WERI-Rb-1 (cell line): ENCODE measurements around the gene WDR35.

Source experiments
- DNase-seq: peaks from one replicate; pipeline ENCODE4 v3.0.0-alpha.2; 2020
- H3K27ac ChIP-seq: fragments of 250-450 bp; sonication (Bioruptor Pico); 2 replicates; pipeline ENCODE4 v1.5.1; 2020; ENCODE audit warnings: mild to moderate bottlenecking, moderate library complexity
- H3K27me3 ChIP-seq: fragments of 250-450 bp; sonication (Bioruptor Pico); 2 replicates; pipeline ENCODE4 v1.5.1; 2021; ENCODE audit warnings: mild to moderate bottlenecking, low read depth, moderate library complexity; ENCODE audit not compliant: insufficient read depth, severe bottlenecking
- H3K36me3 ChIP-seq: fragments of 250-450 bp; sonication (Bioruptor Pico); 2 replicates; pipeline ENCODE4 v1.5.1; 2020; ENCODE audit warnings: mild to moderate bottlenecking, moderate library complexity
- H3K4me3 ChIP-seq: 2 replicates; pipeline ENCODE4 v1.5.1; 2011; ENCODE audit warnings: low read depth, mild to moderate bottlenecking, control low read depth, low read length
- H3K9me3 ChIP-seq: fragments of 250-450 bp; sonication (Bioruptor Pico); 2 replicates; pipeline ENCODE4 v1.5.1; 2021; ENCODE audit warnings: mild to moderate bottlenecking, moderate library complexity; ENCODE audit not compliant: severe bottlenecking
- TF ChIP-seq, protein P1 (sequence below): IDR thresholded peaks from 2 replicates; pipeline ENCODE4 v1.5.1; 2011; ENCODE audit warnings: low read depth, mild to moderate bottlenecking, control low read depth, inconsistent platforms, low read length

Gene WDR35

DNA sequence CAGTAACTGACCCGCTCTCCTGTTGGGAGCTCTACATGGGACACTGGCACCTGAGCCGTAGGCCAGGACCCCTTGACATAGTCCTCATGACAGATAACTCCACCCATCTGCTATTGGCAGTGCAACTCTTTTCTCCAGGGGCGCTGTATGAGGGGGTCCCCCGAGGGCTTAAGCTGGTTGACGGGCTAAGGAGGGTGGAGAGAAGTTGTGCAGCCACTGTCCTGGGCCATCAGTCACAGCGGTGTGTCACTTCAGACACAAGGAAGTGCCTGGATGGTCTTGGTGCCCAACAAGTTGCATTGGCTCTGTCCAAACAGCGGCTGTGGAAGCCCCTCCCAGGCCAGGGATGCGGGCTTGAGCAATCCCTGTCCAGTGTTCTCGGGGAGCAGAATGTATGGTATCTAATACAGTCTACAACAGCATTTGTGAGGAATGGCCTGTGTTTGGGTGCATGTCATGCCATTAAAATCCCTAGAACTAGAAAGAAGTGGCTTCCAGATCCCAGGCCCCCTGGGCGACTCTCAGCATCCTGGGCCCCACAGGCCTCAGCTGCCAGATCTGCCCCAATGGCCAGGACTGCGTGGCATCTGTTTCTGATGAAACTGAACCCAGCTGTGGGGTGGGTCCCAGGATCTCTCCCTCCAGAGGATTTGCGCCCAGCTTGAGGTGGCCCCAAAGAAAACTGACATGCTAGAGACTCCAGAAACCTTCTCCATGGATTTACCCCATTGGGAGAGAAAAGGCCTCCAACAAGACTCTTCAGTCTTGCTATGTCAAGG is 111.4 kb downstream of the WDR35 start:
- DNase-seq, result no peak
- Histone ChIP-seq H3K36me3 (no peaks in the 10 kb centered on the region), H3K27me3 (no peaks in the 10 kb centered on the region), H3K9me3 (no peaks in the 10 kb centered on the region), H3K27ac (no peak overlapping the region), H3K4me3 (no peak overlapping the region)
- TF ChIP-seq, protein P1, sequence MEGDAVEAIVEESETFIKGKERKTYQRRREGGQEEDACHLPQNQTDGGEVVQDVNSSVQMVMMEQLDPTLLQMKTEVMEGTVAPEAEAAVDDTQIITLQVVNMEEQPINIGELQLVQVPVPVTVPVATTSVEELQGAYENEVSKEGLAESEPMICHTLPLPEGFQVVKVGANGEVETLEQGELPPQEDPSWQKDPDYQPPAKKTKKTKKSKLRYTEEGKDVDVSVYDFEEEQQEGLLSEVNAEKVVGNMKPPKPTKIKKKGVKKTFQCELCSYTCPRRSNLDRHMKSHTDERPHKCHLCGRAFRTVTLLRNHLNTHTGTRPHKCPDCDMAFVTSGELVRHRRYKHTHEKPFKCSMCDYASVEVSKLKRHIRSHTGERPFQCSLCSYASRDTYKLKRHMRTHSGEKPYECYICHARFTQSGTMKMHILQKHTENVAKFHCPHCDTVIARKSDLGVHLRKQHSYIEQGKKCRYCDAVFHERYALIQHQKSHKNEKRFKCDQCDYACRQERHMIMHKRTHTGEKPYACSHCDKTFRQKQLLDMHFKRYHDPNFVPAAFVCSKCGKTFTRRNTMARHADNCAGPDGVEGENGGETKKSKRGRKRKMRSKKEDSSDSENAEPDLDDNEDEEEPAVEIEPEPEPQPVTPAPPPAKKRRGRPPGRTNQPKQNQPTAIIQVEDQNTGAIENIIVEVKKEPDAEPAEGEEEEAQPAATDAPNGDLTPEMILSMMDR, result no peak

DNA sequence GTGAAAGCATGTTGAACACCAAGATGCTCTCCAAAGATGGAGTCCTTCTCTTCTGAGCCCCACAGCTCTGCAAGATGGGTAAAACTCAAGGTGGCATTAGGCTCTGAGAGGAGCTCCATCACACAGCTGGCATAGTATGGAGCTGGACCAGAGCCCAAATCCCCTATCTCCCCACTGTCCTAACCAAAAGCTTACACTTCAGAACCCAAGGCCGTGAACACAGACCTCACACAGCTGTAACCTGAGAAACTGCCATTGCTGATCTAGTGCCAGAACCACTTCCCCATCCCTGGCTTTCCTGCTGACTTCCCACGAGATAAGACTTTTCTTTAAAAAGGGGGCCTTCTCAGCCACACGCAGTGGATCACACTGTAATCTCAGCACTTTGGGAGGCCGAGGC is 113.2 kb downstream of the WDR35 start:
- Histone ChIP-seq H3K4me3 (no peak overlapping the region), H3K9me3 (no peaks in the 10 kb centered on the region), H3K27ac (no peak overlapping the region), H3K36me3 (no peaks in the 10 kb centered on the region), H3K27me3 (no peaks in the 10 kb centered on the region)
- TF ChIP-seq, protein P1, result no peak
- no peak for DNase-seq

GRCh38 chr2:19875280-19875679 is 114.6 kb downstream of the WDR35 start:
- TF ChIP-seq, protein P1, result no peak
- no peak for DNase-seq
- Histone ChIP-seq H3K9me3 (no peaks in the 10 kb centered on the region), H3K4me3 (no peak overlapping the region), H3K36me3 (no peaks in the 10 kb centered on the region), H3K27me3 (no peaks in the 10 kb centered on the region), H3K27ac (no peak overlapping the region)

GRCh38 chr2:19874726-19875125 is 115.2 kb downstream of the WDR35 start:
- TF ChIP-seq, protein P1, result no peak
- Histone ChIP-seq H3K36me3 (no peaks in the 10 kb centered on the region), H3K4me3 (no peak overlapping the region), H3K27ac (no peak overlapping the region), H3K27me3 (no peaks in the 10 kb centered on the region), H3K9me3 (no peaks in the 10 kb centered on the region)
- DNase-seq, result peak; percentile 6

DNA sequence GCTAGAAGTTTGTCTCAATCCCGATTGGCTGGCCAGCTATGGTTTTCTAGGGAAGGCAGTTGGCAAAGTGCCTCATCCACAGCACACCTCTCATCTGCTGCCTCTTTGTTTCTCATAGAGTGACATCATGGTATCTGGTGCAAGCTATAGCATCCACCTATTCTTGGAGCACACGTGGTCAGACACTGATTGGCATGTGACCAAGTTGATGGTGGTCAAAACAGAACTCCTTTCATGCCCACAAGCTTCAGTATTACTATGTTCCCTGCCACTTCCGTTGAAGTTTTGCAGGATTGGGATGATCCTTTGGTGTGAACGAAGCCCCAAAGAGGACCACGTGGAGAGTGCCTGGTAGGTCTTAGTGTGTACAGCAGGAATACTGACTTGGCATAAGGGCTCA is 116.9 kb downstream of the WDR35 start:
- TF ChIP-seq, protein P1, result no peak
- no peak overlapping the region for H3K27ac ChIP-seq
- no peaks in the 10 kb centered on the region for H3K36me3 ChIP-seq
- peak; percentile 7 for DNase-seq
- H3K27me3 ChIP-seq, result no peaks in the 10 kb centered on the region
- no peak overlapping the region for H3K4me3 ChIP-seq
- no peaks in the 10 kb centered on the region for H3K9me3 ChIP-seq

- Histone ChIP-seq H3K9me3 (no peaks in the 10 kb centered on the region), H3K4me3 (no peak overlapping the region), H3K27me3 (no peaks in the 10 kb centered on the region), H3K36me3 (no peaks in the 10 kb centered on the region), H3K27ac (no peak overlapping the region)
- peak; percentile 80 for DNase-seq
- TF ChIP-seq, protein P1, result no peak
These were observed 117.6 kb downstream of the WDR35 start for GRCh38 chr2:19872302-19872701.
